HT-29 (cell line): ENCODE measurements around the gene LYZL4. TPM values are rescaled to one million over a fixed set of nuclear protein-coding genes. Genes with fewer than 3 reads are reported as not detected.

Source experiments
- DNase-seq: peaks from one replicate; pipeline ENCODE4 v3.0.0-alpha.2; 2015; ENCODE audit warnings: low spot score
- total RNA-seq: library from RNA; depleted of rRNA; stranded (reverse); fragments of >200 nt; shearing (Covaris generic); gene quantifications from 2 replicates; pipeline ENCODE4 v1.2.3, GENCODE V29; 2014; rRNA removed

Gene LYZL4
- total RNA-seq, 1 experiment from 2014 or later: not detected

GRCh38 chr3:42375121-42375800 lies 35.1 kb downstream of the LYZL4 start:
- DNase-seq: no peak

DNA sequence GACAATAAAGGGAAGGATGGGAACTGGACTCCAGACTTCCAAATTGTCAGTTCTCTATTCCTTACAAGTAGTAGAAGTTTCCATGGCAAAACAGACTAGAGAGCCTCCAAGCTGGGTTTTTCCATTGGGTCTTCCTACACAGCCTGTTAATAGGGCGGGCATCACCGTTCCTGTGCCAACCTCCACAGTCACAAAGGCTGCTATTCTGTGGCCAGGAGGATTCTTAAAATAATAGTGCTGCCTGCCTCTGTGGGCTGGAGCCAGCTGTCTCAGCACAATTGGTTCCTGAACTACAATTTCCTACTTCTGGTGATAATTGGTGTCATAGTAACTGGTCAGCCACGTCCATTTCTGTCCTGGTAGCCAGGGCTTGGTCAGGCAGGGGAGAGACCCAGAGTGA lies 38.6 kb downstream of the LYZL4 start:
- no peak for DNase-seq

GRCh38 chr3:42369832-42370231 lies 40.6 kb downstream of the LYZL4 start:
- DNase-seq: no peak

- DNase-seq: peak; percentile 7
These were observed 41.1 kb downstream of the LYZL4 start for GRCh38 chr3:42369304-42369703.

DNA sequence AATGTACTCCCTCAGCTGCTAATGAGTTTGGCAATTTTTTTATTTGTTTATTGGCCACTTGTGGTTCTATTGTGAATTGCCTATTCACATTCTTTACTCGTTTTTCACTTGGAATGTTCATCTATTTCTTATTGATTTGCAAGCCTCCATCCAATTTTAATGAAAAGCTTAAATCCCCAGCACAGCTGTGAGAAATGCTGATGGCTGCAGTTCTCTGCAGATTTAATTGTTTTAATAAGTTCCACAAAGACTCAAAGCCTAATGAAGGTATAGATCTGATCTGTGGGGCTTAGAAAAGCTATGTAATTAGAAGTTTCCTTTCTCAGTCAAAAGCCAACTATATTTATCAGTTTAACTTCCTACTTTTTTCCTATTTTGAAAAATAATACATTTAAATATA lies 41.5 kb downstream of the LYZL4 start:
- no peak for DNase-seq

DNA sequence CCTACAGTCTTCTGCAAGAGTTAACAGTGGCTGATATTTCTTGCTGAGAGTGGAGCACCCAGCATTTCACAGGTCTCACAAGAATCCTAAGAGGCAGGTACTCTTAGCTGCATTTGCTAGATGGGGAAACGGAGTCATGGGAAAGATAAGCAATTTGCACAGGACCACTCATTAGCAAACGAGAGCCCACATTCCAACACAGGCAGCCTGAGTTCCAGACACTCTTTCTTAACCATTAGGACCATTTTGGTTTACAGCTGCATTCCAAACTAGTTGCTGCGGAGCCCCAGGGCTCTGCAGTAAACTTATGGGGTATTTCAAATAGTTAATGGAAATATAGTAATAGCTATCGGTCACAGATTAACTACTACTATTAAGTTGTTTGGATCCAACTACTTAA lies 42.5 kb downstream of the LYZL4 start:
- no peak for DNase-seq

DNA sequence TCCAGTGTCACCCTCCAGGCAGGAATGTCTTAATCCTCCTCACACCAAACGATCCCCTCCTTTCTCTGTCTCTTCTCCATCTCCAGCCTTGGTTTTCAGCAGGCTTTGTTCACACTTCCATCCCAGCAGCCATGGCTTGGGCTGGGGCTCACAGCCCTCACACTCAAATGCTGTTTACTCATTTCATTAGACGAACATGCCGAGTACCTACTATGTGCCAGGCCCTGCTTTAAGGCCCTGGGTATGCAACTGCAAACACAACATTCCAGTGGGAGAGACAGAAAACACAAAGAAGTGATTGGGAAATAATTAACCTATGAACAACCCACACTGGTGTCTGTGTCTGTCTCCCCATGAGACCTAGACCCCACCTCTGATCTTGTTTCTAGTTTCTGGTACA lies 43.9 kb downstream of the LYZL4 start:
- no peak for DNase-seq

GRCh38 chr3:42357335-42357734 lies 53.1 kb downstream of the LYZL4 start:
- DNase-seq: no peak

- DNase-seq: no peak
These were observed 54.8 kb downstream of the LYZL4 start for GRCh38 chr3:42355612-42356011.

DNA sequence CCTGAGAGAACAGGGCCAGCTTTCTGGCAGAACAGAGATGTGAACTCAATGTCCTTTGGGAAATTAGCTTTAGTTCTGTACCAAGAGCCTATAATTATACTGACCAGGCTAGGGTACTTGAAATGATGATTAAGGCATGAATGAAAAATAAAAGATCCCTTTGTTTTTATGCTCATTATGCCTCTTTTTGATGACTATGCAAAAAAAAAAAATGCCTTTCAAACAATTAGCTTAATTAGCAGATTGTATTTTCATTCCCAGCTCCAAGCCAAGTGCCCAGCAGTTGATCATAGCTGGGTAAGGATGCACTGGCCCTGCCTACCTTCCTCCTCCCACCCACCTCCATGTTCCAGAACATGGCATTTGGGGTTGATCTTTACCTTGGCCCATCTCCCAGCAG lies 56.8 kb downstream of the LYZL4 start:
- no peak for DNase-seq

- DNase-seq: no peak
These were observed 59.2 kb downstream of the LYZL4 start for GRCh38 chr3:42351207-42351606.

DNA sequence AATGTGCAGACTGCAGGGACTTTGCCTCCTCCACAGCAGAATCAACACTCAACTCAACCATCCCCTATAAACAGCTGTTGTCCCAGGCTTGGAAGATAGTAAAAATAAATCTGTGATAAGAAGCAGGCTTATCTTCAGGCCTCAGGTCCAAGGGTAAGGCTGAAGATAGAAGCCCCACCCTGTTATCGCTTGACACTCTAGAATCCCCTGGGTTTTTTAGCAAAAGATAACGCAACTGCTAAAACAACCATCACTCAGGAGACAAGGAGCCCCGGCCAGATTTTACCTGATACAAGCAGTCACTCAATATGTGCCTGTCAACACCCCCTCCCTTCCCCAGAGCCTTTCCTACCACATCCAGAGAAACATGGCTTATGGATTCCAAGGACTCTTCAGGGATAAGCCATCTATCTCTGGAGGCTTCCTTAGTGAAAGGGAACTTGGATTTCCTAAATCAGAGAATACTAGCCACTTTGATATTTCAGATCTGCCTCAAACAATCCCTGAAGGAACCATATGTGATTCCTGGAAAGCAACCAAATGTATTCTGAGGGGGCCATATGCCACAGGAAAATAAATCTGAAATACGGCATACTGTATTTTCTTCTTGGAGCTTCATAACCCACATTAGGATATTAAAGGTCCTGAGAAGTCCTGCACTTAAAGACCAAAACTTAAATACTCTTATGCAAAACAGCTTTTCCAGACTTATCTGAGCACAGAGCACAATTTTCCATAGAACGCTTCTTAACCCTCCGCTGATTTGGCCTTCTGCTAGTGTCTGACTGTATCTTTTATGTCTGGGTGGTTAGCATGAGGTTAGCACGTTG lies 60.4 kb downstream of the LYZL4 start:
- DNase-seq: no peak

- no peak for DNase-seq
These were observed 62.5 kb downstream of the LYZL4 start for GRCh38 chr3:42347928-42348327.

Other genes starting within 250 kb of the LYZL4 start
- gene CCK, start 144.4 kb downstream of the LYZL4 start, total RNA-seq: 0.23 TPM in 1 of 2 replicates, not detected in the other
- gene VIPR1, start 92.0 kb upstream of the LYZL4 start, total RNA-seq: 60.4 and 74.4 TPM in 2 replicates
- gene SEC22C, start 171.4 kb upstream of the LYZL4 start, total RNA-seq: 12.3 and 12.6 TPM in 2 replicates
- gene SS18L2, start 180.2 kb upstream of the LYZL4 start, total RNA-seq: 17.7 and 18.4 TPM in 2 replicates
- gene NKTR, start 190.1 kb upstream of the LYZL4 start, total RNA-seq: 20.0 and 21.8 TPM in 2 replicates
- 1.1 TPM in 2 replicates for gene ZBTB47, start 243.1 kb upstream of the LYZL4 start, total RNA-seq